VCaP (cell line): ENCODE measurements around the gene PRSS8.

Experiments used
- H3K27ac ChIP-seq: fragments of 450-650 bp; 2 replicates; pipeline ENCODE4 v1.5.1; 2017
- CTCF ChIP-seq: fragments of 450-650 bp; conservative IDR thresholded peaks from 2 replicates; pipeline ENCODE4 v1.5.1; 2017; ENCODE audit warnings: mild to moderate bottlenecking, moderate library complexity

PRSS8 gene

DNA sequence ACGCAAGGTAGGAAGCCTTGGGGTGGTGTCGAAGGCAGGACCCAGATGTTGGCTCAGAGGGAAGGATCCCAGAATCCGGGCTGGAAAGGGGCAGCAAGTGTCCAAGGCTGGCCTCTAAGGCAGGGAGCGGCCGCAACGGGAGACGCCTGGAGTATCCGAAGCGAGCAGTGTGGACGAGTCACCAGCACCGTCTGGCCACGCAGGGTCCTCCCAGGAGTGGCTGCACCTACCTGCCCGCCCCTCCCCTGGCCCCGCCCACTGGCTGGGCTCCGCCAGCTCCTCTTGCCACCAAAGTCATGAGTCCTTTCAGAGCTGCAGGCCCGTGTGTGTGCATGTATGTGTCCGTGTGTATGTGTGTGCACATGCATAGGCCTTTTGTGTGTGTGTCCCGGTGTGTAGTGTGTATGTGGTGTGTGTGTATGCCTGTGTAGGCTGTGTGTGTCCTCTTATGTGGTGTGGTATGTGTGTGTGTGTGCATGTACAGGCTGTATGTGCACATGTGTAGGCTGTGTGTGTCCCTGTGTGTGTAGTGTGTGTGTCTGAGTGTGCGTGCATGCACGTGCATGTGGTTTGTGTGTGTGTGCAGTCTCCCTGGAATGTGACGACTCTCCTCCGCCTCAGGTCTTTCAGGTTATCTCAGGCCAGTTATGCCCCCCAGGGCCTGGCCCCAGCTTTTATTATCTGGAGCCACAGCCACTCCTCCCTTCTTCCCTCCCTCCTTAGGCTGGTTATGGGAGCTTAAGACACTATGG is at the start of gene PRSS8:
Gene PRSS8 (minus strand): TSS at position 193 of the 752 bp plus-strand sequence. CDS start 229 bp downstream, outside the sequence.
- H3K27ac ChIP-seq, result peak within 1 kb of the TSS; percentile 74
- no peak for TF ChIP-seq CTCF

- no peak for TF ChIP-seq CTCF
- no peak overlapping the region for H3K27ac ChIP-seq
Measured at GRCh38 chr16:31184888-31185287, 49.4 kb upstream of the PRSS8 start.

- TF ChIP-seq CTCF, result no peak
Measured at GRCh38 chr16:31183432-31184428, 48.2 kb upstream of the PRSS8 start.

DNA sequence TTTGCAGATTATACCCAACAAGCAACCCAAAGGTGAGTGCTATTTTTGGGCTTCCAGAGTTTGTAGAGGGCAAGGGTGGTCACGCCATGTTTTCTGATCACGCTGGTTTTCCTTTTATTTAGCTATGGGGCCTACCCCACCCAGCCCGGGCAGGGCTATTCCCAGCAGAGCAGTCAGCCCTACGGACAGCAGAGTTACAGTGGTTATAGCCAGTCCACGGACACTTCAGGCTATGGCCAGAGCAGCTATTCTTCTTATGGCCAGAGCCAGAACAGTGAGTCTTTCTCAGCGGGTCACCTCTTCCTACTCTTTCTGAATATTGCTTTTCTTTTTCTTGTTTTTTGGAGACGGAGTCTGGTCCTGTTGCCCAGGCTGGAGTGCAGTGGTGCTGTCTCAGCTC is 46.9 kb upstream of the PRSS8 start:
- H3K27ac ChIP-seq, result peak overlapping the region; percentile 83; the same call in 1 of the 2 replicates

More at GRCh38 chr16:31183432-31184428, 48.2 kb upstream of the PRSS8 start:
- no peak overlapping the region for H3K27ac ChIP-seq

GRCh38 chr16:31181102-31181830 is 45.7 kb upstream of the PRSS8 start:
- TF ChIP-seq CTCF, result no peak
- peak overlapping the region; percentile 83 for H3K27ac ChIP-seq

More for the DNA sequence above, 46.9 kb upstream of the PRSS8 start:
- no peak for TF ChIP-seq CTCF

- H3K27ac ChIP-seq, result peak within 1 kb of the TSS; percentile 83
- TF ChIP-seq CTCF, result no peak
Measured at GRCh38 chr16:31179747-31180459, 44.4 kb upstream of the PRSS8 start, which contains the start of gene FUS. FUS (plus strand) TSS chr16:31180139; CDS start chr16:31180215, 76 bp downstream.
